ENCODE measurements around the gene DDO. TPM values are rescaled to one million over a fixed set of nuclear protein-coding genes. Genes with fewer than 3 reads are reported as not detected.

Gene DDO
- total and polyA plus RNA-seq, 9 of the 15 experiments (the other 6 are each of a cell fraction or from before 2014, with no cell fraction given): not detected

- TF ChIP-seq SREBF2 (CRISPR knock-in tag; IDR thresholded peaks at IDR 0.05) (no peak), KLF13 (tag; IDR thresholded peaks at IDR 0.05; ENCODE audit: borderline replicate concordance, low read depth) (no peak), HDAC8 (tag; IDR thresholded peaks at IDR 0.05) (no peak), MCM5 (IDR thresholded peaks at IDR 0.05; ENCODE audit: low read depth) (no peak), PHB2 (IDR thresholded peaks at IDR 0.05; ENCODE audit: low read depth) (no peak), BMI1 (IDR thresholded peaks at IDR 0.05; ENCODE audit: low read length) (no peak), ZNF79 (CRISPR knock-in tag; IDR thresholded peaks at IDR 0.05; ENCODE audit: low read depth) (no peak), KDM1A (IDR thresholded peaks at IDR 0.05) (no peak), THAP7 (CRISPR knock-in tag; IDR thresholded peaks at IDR 0.05) (no peak), POLR3A (IDR thresholded peaks at IDR 0.05; ENCODE audit: borderline replicate concordance, extremely low read depth, insufficient read depth, insufficient read length) (no peak), ZNF584 (CRISPR knock-in tag; IDR thresholded peaks at IDR 0.05; ENCODE audit: low read depth) (no peak), SETDB1 (IDR thresholded peaks at IDR 0.05; ENCODE audit: low read length) (no peak), ZNF644 (tag; IDR thresholded peaks at IDR 0.05; ENCODE audit: low read depth) (no peak), FOXK1 (CRISPR knock-in tag; IDR thresholded peaks at IDR 0.05; ENCODE audit: borderline replicate concordance) (no peak), POLR2B (IDR thresholded peaks at IDR 0.05; ENCODE audit: low read depth, partially characterized antibody) (no peak), MYC (IDR thresholded peaks at IDR 0.05; ENCODE audit: low read depth, low read length) (no peak), MYC (CRISPR knock-in tag; IDR thresholded peaks at IDR 0.05; ENCODE audit: borderline replicate concordance, low read depth) (no peak), SRSF9 (IDR thresholded peaks at IDR 0.05; ENCODE audit: borderline replicate concordance, low read depth, low read length) (no peak), KDM4B (IDR thresholded peaks at IDR 0.05; ENCODE audit: borderline replicate concordance in 2 of 2, low read depth in 1 of 2) (no peak), ARID1B (IDR thresholded peaks at IDR 0.05) (peak; percentile 53; the same call in 1 of the 2 replicates), PML (IDR thresholded peaks at IDR 0.05; ENCODE audit: low read length) (peak; percentile 49; the same call in 1 of the 2 replicates), MCM7 (IDR thresholded peaks at IDR 0.05) (no peak), RBM34 (IDR thresholded peaks at IDR 0.05; ENCODE audit: borderline replicate concordance, insufficient read depth, low read length) (no peak), ZNF77 (CRISPR knock-in tag; IDR thresholded peaks at IDR 0.05) (no peak), TCF7L2 (IDR thresholded peaks at IDR 0.05; ENCODE audit: low read depth, low read length) (no peak), KLF16 (IDR thresholded peaks at IDR 0.05) (peak; percentile 68)
- TF ChIP-seq, protein P1, sequence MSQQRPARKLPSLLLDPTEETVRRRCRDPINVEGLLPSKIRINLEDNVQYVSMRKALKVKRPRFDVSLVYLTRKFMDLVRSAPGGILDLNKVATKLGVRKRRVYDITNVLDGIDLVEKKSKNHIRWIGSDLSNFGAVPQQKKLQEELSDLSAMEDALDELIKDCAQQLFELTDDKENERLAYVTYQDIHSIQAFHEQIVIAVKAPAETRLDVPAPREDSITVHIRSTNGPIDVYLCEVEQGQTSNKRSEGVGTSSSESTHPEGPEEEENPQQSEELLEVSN (IDR thresholded peaks at IDR 0.05; ENCODE audit: borderline replicate concordance in 1 of 2, extremely low read depth in 1 of 2, insufficient read depth in 1 of 2, insufficient read length in 1 of 2, low read depth in 1 of 2, low read length in 1 of 2, poor library complexity in 1 of 2, severe bottlenecking in 1 of 2): no peak
- TF ChIP-seq, protein P2, sequence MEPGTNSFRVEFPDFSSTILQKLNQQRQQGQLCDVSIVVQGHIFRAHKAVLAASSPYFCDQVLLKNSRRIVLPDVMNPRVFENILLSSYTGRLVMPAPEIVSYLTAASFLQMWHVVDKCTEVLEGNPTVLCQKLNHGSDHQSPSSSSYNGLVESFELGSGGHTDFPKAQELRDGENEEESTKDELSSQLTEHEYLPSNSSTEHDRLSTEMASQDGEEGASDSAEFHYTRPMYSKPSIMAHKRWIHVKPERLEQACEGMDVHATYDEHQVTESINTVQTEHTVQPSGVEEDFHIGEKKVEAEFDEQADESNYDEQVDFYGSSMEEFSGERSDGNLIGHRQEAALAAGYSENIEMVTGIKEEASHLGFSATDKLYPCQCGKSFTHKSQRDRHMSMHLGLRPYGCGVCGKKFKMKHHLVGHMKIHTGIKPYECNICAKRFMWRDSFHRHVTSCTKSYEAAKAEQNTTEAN (CRISPR knock-in tag; IDR thresholded peaks at IDR 0.05): no peak
Measured at GRCh38 chr6:110389689-110390382, 25.5 kb downstream of the DDO start (continued).
